GM10248 (cell line): Measurements from ENCODE around the gene PDLIM5.

Source experiments
- CTCF ChIA-PET: fragments of 300-600 bp; sonication (Branson Sonifier 250); formaldehyde crosslinking; extraction: SDS; loops from one replicate; lab custom pipeline; 2021; ENCODE audit warnings: antibody characterized with exemption; lab: Yijun Ruan, JAX
- POLR2A ChIA-PET: fragments of 350-650 bp; sonication (Branson Sonifier 250); formaldehyde crosslinking; extraction: SDS; loops from one replicate; lab custom pipeline; 2020; ENCODE audit warnings: antibody characterized with exemption; lab: Yijun Ruan, JAX
- DNase-seq: peaks from one replicate; pipeline ENCODE4 v3.0.0; 2012; ENCODE audit errors: extremely low spot score
- CTCF ChIP-seq: IDR thresholded peaks from 2 replicates; pipeline ENCODE4 v1.5.1; 2012; ENCODE audit warnings: mild to moderate bottlenecking, low read depth; ENCODE audit errors: extremely low read depth, missing control alignments, control extremely low read depth

The PDLIM5 gene

DNA sequence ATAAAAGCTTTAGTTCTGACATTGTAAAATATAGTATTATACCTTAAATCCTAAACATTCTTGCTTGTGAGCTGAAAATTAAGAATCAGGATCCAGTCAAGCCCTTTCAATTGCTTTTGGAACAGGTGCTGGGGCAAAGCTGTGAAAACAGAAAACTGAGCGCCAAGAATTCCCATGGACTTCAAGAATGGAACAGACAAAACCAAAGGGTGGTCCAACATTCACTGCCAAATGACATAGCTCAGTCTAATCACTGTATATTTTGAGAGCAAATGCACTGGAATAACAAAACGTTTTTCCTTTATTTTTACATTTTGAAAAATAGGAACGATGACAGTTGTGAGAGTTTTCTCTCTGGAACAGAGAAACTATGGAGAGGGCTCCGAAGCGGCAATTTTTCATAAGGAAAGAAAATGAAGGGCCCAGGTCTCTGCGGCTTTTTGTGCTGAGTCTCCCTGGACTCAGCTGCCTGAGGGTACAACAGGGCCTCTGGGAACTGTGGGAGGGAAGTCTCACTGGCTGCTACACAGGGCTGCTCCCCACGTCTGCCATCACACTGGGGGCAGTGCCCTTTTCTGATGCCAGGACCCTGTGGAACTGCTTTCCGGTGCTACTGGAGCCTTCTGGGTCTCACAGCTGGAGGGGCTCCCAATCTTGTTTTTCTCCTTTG is 250.0 kb downstream of the PDLIM5 start:
- DNase-seq = no peak
- ChIA-PET CTCF (interaction anchor here (1.0 kb wide), 1 partner anchor 14 kb away, joined by 3 read pairs; no protein-coding TSS in a partner anchor), POLR2A (no interaction called here)
- no peak for TF ChIP-seq CTCF

DNA sequence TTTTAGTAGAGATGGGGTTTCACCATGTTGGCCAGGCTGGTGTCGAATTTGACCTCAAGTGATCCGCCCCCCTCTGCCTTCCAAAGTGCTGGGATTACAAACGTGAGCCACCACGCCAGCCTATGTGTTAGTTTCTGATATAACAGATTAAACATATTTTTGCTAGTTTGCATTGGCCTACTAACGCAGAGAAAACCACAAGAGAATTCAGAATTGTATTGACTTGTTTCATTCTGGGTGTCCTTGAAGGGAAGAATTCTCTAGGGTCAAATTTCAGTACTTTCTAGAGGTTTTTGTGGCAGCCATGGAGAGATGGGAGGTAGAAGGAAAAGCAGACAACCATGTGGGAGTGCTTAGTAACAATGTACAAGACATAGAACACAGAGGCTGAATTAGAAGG is 259.9 kb downstream of the PDLIM5 start:
- no peak for DNase-seq
- ChIA-PET POLR2A (no interaction called here), CTCF (no interaction called here)
- no peak for TF ChIP-seq CTCF

- DNase-seq = no peak
- ChIA-PET POLR2A (no interaction called here), CTCF (no interaction called here)
- TF ChIP-seq CTCF = no peak
Observed at GRCh38 chr4:94714365-94715160, 262.8 kb downstream of the PDLIM5 start.

DNA sequence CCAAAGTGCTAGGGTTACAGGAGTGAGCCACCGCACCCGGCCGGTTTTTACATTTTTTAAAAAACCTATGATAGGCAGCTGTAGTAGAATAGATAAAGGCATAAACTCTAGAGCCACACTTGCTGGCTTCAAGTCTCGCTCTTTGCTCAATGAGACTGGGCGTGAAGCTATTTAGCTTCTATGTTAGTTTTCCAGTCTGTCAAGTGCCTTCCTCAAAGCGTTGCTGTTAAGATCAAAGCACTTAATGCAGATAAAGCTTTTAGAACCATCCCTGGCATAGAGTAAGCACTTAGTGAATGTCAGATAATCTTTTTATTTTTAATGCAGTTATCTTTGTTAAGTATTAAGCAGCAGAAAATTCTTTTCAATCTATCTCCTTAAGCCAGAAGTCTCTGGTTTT is 264.0 kb downstream of the PDLIM5 start:
- TF ChIP-seq CTCF = no peak
- ChIA-PET POLR2A (no interaction called here), CTCF (interaction anchor here (0.7 to 1.3 kb wide), 2 partner anchors 13 to 14 kb away, joined by 3 read pairs; no protein-coding TSS in a partner anchor)
- no peak for DNase-seq
